Liver (tissue), 9 donors: ENCODE data around the gene UBE2D2. TPM values are rescaled to one million over a fixed set of nuclear protein-coding genes. Genes with fewer than 3 reads are reported as not detected.
"Not testable (repeated sequence)": the region's sequence is repeated elsewhere in the genome, so short reads cannot be mapped to it uniquely, and the experiment has no call there.

Experiments used
- DNase-seq: peaks from one replicate; pipeline ENCODE4 v3.0.0-alpha.2; 2017; ENCODE audit warnings: low spot score
- H3K27ac ChIP-seq, 2 donors: one replicate each; pipeline ENCODE4 v1.7.0; 2013; ENCODE audit warnings: inconsistent platforms in 2 of 2, low read length in 2 of 2, control low read depth in 1 of 2, low read depth in 1 of 2, mild to moderate bottlenecking in 1 of 2
- H3K27me3 ChIP-seq, 4 donors: one replicate each; pipeline versions ENCODE4 v1.6.1 to v1.7.0; 2013; ENCODE audit warnings: low read length in 3 of 4, inconsistent platforms in 1 of 4, mild to moderate bottlenecking in 1 of 4, moderate library complexity in 1 of 4; ENCODE audit not compliant: control insufficient read depth in 4 of 4, insufficient read depth in 4 of 4
- H3K36me3 ChIP-seq, 4 donors: one replicate each; pipeline versions ENCODE4 v1.6.1 to v1.7.0; 2013; ENCODE audit warnings: low read length in 3 of 4, mild to moderate bottlenecking in 3 of 4, low read depth in 1 of 4, moderate library complexity in 1 of 4; ENCODE audit not compliant: control insufficient read depth in 4 of 4, insufficient read depth in 3 of 4
- H3K4me1 ChIP-seq, 4 donors: one replicate each; pipeline versions ENCODE4 v1.6.1 to v1.7.0; 2013; ENCODE audit warnings: low read length in 3 of 4, mild to moderate bottlenecking in 3 of 4, moderate library complexity in 1 of 4; ENCODE audit not compliant: control insufficient read depth in 4 of 4, insufficient read depth in 4 of 4
- H3K4me3 ChIP-seq, 3 donors: one replicate each; pipeline versions ENCODE4 v1.6.1 to v1.7.0; 2013; ENCODE audit warnings: low read length in 3 of 3, control low read depth in 1 of 3, low read depth in 1 of 3, mild to moderate bottlenecking in 1 of 3
- H3K9ac ChIP-seq, 2 donors: one replicate each; pipeline ENCODE4 v1.7.0; 2013; ENCODE audit warnings: low read length in 2 of 2, mild to moderate bottlenecking in 2 of 2, moderate library complexity in 2 of 2, control low read depth in 1 of 2, low read depth in 1 of 2
- H3K9me3 ChIP-seq, 4 donors: one replicate each; pipeline versions ENCODE4 v1.6.1 to v1.7.0; 2013; ENCODE audit warnings: low read length in 3 of 4; ENCODE audit not compliant: control insufficient read depth in 4 of 4
- SP1 ChIP-seq: IDR thresholded peaks from 2 replicates; pipeline ENCODE4 v1.6.1; 2018; ENCODE audit warnings: antibody characterized with exemption, mild to moderate bottlenecking
- WGBS: extraction: QIAGEN DNeasy Blood & Tissue Kit; methylation state at CpG from one replicate; pipeline ENCODE4 v1.1.7; 2013; 5-methylcytosine and 5-hydroxymethylcytosine counted together
- polyA plus RNA-seq, 2 donors: library from polyadenylated mRNA; stranded (reverse) in 1 of 2; unstranded in 1 of 2; fragments of 200-250 nt in 1 of 2; fragments of >200 nt in 1 of 2; fragmentation: Nextera tagmentation in 1 of 2; extraction: Ambion mirVana in 1 of 2; gene quantifications; one replicate each; pipeline versions ENCODE4 v1.2.1 to v1.2.3, GENCODE V29; 2013 to 2015
- total RNA-seq, 2 donors: library from RNA; depleted of rRNA; stranded (reverse); fragments of >200 nt; gene quantifications; one replicate each; pipeline ENCODE4 v1.2.3, GENCODE V29; 2014
- donor health status: healthy.
- donor health status: healthy.
- donor health status: healthy.
- donor health status: healthy.
- donor health status: healthy.

The UBE2D2 gene
- total and polyA plus RNA-seq, 4 donors: 17.0 to 53.6 (median 41.4) TPM

- Histone ChIP-seq H3K4me1 (no peaks in the 10 kb centered on the region), H3K27me3 (no peaks in the 10 kb centered on the region), H3K36me3 (no peaks in the 10 kb centered on the region), H3K4me3 (no peak overlapping the region), H3K27ac (no peak overlapping the region), H3K9ac (no peak overlapping the region), H3K9me3 (no peaks in the 10 kb centered on the region)
- 68% methylated on average over 2 of the region's 2 CpGs for WGBS
- no peak for DNase-seq
- TF ChIP-seq SP1: no peak
Observed at GRCh38 chr5:139524940-139525585, 36.1 kb upstream of the UBE2D2 start.

DNA sequence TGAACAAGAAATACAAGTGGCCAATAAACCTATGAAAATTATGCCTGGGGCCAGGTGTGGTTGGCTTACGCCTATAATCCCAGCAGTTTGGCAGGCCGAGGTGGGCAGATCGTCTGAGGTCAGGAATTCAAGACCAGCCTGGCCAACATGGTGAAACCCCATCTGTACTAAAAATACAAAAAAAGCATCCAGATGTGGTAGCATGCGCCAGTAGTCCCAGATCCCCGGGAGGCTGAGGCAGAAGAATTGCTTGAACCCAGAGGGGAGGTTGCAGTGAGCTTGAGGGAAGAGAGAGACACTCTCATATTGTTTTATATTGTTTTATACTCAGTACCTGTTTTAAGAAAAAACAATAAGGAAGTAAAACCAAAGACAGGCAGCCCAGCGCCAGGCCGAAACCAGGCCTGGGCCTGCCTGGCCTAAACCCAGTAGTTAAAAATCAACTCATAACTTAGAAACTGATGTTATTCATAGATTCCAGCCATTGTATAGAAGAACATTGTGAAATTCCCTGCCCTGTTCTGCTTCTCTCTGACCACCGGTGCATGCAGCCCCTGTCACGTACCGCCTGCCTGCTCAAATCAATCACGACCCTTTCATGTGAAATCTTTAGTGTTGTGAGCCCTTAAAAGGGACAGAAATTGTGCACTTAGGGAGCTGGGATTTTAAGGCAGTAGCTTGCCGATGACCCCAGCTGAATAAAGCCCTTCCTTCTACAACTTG, 35.4 kb upstream of the UBE2D2 start:
- H3K9ac ChIP-seq, H3K4me3 ChIP-seq, H3K27ac ChIP-seq, H3K9me3 ChIP-seq, DNase-seq, H3K36me3 ChIP-seq, H3K4me1 ChIP-seq, H3K27me3 ChIP-seq: not testable (repeated sequence)
- 85% methylated on average over 12 of the region's 12 CpGs for WGBS

- not testable (repeated sequence) for H3K27me3 ChIP-seq, H3K4me1 ChIP-seq, H3K4me3 ChIP-seq, H3K9me3 ChIP-seq, H3K27ac ChIP-seq, DNase-seq, H3K9ac ChIP-seq, H3K36me3 ChIP-seq
- 91% methylated on average over 22 of the region's 22 CpGs for WGBS
Observed at GRCh38 chr5:139526309-139527089, 34.6 kb upstream of the UBE2D2 start.

GRCh38 chr5:139527090-139527470, 34.1 kb upstream of the UBE2D2 start:
- DNase-seq, H3K9ac ChIP-seq, H3K36me3 ChIP-seq, H3K9me3 ChIP-seq, H3K4me3 ChIP-seq, H3K27me3 ChIP-seq, H3K4me1 ChIP-seq, H3K27ac ChIP-seq: not testable (repeated sequence)
- WGBS: 81% methylated on average over 2 of the region's 2 CpGs

DNA sequence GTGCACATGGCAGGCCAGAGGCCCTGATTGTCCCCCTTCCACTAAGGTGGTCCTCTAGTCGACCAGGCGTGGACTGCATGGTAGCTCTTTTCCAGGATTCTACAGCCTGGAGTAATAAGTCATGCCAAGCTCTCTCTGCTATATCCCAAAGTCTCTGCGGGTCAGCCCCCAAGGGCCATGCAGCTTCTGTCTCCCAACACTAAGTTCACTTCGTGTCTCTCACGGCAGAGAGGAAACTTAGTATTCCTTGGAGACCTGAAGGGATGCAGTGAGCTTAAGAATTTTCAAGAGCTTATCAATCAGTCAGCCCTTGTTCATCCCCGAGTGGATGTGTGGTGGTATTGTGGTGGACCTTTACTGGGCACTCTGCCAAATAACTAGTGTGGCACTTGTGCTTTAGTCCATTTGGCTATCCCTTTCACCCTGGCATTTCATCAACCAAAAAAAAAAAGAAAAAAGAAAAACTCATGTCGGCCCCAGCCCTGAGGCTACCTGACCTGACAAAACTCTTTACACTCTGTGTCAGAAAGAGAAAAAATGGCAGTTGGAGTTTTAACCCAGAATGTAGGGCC, 33.2 kb upstream of the UBE2D2 start:
- DNase-seq, H3K4me3 ChIP-seq, H3K9me3 ChIP-seq, H3K4me1 ChIP-seq, H3K9ac ChIP-seq, H3K27ac ChIP-seq, H3K36me3 ChIP-seq, H3K27me3 ChIP-seq: not testable (repeated sequence)
- WGBS: 88% methylated on average over 7 of the region's 7 CpGs

- H3K9ac ChIP-seq, H3K4me1 ChIP-seq: not testable (repeated sequence)
Observed at GRCh38 chr5:139528695-139529094, 32.4 kb upstream of the UBE2D2 start.

DNA sequence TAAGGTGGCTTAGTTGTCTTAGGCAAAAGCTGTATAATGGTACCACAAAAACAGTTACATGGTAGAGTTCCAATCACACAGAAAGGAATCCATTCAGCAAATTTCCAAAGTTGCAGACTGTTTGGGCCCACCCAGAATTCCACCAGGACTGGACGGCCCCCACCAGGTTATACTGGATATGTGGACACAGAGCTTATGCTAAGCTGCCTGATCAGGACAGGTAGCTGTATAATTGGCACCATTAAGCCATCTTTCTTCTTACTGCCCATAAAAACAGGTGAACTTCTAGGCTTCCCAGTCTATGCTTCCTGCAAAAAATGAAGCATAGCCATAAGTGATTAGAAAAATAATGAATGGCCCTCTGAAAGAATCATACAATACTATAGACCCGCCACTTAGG, 31.1 kb upstream of the UBE2D2 start:
- WGBS: 93% methylated on average over 2 of the region's 2 CpGs
- H3K9me3 ChIP-seq, H3K27me3 ChIP-seq, H3K36me3 ChIP-seq, DNase-seq, H3K9ac ChIP-seq, H3K4me3 ChIP-seq, H3K27ac ChIP-seq, H3K4me1 ChIP-seq: not testable (repeated sequence)

More at GRCh38 chr5:139528695-139529094, 32.4 kb upstream of the UBE2D2 start:
- 95% methylated on average over 8 of the region's 8 CpGs for WGBS
- DNase-seq, H3K9me3 ChIP-seq, H3K36me3 ChIP-seq, H3K27me3 ChIP-seq, H3K27ac ChIP-seq, H3K4me3 ChIP-seq: not testable (repeated sequence)
